Activated naive CD4-positive, alpha-beta T cell treated with anti-CD3 and anti-CD28 coated beads, Interleukin-2, amount 50 U/mL, for 16 hours (primary cell): ENCODE measurements around the gene GABRB1.
A peak's percentile ranks its signal among the peaks of the same experiment; 100 is the strongest.

Experiments
- DNase-seq: peaks from one replicate; pipeline ENCODE4 v3.0.0-alpha.2; 2020

GABRB1 gene

DNA sequence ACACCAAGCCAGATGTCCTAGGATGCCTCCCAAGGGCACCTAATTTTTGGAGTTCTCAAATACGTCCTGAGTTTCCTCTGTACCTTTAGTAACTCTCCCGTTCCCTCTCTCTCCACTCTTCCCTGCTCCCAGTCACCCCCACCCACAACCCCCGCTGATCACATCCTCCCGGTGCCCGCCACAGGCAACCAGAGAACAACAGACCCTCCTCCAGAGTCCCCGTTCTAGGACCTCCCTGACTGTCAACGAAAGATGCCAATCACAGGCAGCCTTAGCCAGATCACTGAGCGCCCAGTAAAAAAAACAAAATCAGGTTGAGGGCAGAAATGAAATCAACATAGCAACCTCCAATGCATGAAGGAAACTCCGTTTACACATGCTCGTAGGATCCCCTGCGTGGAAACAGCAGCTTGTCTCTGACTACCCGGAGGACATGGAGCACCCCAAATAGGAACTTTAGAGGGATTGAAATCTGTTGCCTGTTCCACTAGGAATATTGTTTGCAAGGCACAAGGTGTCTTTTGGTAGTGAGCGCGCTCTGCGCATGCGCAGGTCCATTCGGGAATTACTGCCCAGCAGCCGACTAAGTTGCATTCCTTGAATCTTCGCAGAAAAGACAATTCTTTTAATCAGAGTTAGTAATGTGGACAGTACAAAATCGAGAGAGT lies at the start of gene GABRB1:
Gene GABRB1 (plus strand): TSS at position 557 of the 668 bp plus-strand sequence.
- peak; percentile 13 for DNase-seq

DNA sequence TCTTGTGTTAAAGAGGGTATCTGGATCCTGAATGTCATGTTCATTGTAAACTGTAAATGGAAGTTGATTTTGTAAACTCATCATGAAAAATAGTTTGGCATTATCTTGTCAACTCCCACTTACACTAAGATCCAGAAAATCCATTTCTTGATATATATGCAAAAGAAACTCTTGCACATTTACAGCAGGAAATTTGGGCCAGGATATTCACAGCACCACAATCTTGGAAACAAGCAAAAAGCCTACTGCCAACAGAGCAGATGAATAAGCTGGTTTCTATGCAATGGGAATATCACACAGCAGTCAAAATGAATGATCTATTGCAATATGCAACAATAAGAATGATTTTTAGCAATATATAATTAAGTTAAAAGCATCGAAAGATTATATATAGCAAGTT lies 46.6 kb upstream of the GABRB1 start:
- DNase-seq = no peak

DNA sequence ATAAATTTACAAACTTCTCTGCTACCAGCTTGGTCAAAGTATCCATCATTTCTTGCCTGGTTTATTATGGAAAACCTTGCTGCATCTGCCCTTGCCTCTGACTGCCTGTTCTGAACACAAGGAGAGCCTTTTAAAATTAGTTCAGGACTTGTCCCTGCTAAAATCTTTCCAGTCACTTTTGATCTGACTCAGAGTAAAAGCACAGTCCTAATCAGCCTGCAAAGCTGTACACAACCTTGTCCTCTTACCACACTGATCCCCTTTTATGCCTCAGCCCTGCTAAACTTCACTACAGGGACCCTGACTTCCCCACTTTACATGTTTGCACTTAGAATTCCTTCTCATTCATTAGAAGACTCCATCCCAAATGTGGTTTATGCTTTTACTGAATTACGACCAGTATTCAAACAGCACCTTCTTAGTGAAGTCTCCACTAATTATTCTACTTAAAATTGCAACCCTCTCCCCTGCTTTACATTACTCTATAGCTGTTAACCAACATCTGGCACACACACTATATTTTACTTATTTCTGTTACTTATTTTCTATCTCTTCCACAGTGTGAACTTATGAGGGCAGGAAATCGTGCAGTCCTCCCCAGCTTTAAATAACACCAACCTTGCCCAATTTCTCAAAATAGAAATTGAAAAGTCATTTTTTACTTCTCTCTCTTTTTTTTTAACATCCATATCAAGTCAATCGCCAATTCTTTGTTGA lies 44.3 kb upstream of the GABRB1 start:
- DNase-seq = no peak

DNA sequence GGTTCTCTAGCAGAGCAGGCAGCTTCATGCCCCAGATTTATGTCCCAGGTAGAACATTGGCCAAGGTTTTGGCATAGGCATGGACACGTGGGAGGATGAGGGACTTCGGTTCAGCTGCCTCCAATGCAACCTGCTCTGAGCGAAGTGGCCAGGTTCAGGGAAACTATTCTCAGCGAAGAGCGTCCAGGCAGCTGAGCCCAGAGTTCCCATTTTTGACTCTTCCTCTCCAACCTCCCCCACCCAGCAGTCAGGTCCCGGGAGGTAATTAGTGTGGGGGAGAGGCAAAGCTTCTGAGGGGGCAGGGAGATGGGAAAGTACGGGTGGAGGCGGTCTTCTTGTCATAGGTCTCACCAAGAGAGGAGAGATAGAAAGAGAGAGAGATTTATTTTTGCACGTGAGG lies 39.0 kb upstream of the GABRB1 start:
- no peak for DNase-seq

DNA sequence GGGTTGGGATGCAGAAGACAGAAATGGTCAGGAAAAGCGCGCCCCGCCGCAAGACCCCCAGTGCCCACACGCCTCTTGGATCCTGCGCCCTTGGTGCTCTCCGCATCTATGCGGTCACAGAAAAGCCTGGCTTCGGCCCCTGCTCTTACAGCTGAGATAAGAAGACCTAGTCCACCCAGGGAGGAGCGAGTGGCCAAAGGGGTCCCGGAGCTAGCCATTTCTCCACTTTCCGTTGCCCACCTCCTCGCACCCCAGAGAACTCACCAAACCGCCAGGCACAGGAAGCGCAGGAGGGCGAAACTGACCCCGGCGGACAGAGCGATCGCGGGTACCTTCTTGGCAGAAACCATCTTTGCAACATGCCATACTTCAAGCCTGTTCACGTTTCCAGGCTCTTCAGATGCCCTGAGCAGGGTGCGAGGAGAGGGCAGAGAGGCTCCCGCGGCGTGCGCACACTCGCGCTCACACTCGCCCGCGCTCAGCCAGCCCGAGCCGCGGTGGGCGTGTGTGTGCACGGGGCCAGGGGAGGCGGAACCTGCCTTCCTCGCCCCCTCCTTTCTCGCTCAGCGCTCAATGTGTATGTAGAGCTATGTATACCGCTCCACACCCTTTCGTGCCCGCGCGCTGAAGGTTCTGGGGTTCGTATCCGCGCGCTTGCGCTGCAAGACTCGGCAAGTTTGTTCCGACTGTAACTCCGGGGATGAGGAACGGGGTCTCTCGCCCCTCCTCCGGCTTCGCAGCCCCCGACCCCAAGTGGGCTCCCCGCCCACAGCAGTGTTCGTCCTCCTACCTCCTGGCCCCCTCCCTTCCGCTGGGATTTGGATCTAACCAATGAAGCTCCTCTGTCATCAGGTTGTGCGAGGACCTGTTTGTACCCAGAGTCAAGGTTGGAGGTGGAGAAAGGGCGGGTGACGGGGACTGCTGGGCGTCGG lies 38.0 kb upstream of the GABRB1 start, which contains the start of gene GABRA4:
Gene GABRA4 (minus strand): TSS at position 507 of the 932 bp plus-strand sequence. CDS start 157 bp downstream, at position 350.
- DNase-seq = no peak

DNA sequence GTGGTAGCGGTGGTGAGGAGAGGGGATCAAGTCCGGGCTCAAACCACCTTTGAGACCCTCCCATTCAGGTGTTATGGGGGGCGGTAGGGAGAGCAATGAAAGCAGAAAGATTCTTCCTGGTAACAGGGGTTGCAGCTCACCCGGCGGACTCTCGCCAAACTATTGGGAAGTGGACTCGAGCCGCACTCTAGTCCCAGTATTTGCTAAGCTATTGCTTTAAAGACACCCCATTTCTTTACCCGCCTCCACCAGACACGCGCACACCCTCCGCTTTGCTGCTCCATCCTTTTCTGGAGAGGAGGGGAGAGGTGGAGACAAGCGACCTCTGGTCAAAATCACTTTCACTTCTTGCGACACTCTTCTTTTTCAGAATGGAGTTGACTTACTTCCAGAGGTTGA lies 37.4 kb upstream of the GABRB1 start:
- no peak for DNase-seq

DNA sequence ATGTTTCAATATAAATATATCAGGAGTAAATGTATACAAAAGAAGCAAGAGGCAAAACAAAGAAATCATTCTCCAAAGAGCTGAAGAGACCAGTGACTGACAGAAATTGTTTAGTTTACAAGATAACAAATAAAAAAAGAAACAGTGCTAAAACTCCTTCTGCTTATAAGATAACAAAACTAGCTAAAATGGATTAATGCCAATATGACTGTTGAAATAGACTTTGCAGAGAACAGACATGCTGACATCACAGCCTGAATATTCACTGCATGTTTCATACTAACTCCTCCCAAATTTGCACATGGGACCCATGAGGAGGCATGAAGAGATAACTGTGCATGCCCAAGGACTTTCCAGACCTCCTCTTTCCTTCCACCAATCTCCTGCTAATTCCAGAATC lies 31.8 kb upstream of the GABRB1 start:
- no peak for DNase-seq

DNA sequence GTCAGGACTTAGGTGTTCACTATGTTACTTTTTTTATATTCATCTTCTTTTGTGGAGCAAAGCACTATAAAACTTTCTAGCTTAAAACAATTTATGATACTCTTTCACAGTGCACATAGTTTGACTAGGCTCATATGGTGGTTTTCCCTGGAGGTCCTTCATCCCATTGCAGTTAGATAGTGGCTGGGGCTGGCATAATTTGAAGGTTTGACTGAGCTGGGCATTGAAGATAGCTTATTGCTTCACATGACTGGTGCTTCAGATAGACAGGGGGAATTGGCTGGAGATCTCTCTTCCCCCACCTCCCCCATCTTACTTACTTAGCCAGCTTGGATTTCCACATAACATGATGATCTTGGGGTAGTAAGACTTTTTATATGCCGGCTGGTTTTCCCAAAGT lies 31.0 kb upstream of the GABRB1 start:
- DNase-seq = no peak

DNA sequence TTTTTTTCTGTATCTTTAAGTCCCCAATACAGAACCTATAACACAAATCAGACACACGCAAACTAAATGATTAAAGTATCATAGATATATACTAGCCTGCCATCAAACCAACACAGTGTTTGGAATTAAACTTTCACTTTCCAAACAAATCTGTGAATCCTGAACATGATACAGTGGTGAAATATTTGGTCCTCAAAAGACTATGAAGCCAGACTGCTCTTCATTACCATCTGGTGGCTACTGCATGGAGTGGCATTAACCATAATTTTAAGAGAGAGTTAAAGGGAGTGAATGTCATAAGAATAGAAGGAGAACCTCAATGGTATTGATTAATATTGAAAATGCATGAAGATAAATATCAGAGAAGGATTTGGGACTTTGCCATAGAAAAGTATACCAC lies 28.8 kb upstream of the GABRB1 start:
- no peak for DNase-seq

DNA sequence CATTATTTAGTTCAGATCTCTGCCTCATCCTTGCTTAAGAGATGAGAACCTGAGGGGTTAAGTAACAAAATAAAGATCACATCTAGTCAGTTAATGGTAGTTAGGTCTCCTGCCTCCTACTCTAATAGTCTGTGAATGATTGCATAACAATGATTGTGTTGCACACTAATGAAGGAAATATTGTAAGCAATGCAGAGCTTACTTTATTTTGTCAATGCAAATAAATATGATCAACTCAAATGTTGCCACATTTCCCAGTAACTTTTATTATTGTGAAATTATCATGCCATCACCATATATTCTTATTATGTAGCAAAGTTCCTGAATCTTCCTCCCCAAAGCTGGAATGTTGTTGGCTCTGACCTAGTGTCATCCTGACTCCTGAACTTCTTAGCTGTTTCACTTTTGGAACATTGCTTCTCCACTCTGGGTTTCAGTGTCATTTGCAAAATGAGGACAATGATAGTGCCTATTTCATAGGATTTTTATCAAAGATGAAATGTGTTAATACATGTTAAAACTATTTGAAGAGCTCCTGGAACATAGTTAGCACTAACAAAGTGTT lies 20.9 kb upstream of the GABRB1 start:
- no peak for DNase-seq

DNA sequence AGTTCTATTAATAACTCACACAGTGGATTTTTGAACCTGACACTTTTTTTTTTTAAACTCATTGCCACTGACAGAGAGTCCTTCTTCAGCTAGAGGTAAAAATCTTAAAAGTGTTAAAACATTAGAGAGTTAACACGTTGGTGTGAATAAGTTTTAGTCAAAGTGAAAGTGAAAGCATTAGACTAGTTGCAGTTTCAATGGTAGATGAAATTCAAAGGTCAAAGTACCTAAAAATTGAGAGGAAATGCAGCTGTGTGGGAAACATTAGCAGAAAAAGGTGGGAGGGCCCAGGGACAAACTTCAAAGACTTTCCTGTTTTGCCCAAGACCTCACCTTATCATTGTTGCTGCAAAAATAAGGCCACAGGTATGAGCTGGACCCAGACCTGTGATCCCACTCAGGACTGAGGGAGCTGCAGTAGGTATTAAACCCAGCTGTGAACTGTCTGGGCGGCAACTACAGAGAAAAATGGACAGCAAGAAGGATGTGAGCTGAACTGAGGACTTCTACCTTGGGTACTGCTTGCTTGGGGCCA lies 20.4 kb upstream of the GABRB1 start:
- no peak for DNase-seq

DNA sequence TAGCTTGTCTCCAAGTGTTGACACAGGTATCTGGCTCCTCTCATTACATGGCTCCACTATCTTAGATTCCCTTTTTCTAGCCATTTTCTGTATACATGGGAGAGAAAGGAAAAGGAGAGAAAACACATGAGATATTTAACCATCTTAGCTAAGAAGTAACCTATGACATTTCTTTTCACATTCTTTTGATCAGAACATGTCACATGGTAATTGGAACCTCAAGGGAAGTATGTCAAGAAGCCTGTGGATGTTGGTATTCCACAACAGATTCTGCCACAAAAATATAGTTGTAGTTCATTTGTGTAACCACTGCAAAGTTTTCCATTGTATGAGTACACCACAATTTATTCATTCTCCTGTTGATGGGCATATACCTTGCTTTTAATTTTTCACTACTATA lies 18.7 kb upstream of the GABRB1 start:
- DNase-seq = no peak

DNA sequence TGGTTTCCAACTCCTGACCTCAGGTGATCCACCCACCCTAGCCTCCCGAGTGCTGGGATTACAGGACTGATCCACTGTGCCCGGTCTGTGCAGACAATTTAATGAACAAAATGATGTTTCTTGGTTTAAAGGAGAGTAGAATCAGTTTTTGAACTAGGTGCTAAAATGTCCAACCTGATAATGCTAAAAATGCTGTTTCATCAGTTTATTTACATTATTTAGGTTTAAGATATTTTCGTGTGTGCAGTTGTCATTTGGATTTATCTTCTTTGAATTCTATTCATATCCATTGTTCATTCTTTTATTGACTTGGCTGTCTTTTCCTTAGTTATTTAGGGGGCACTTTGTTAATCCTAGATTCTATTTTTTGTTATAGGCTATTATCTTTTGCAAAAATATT lies 18.0 kb upstream of the GABRB1 start:
- DNase-seq = no peak

DNA sequence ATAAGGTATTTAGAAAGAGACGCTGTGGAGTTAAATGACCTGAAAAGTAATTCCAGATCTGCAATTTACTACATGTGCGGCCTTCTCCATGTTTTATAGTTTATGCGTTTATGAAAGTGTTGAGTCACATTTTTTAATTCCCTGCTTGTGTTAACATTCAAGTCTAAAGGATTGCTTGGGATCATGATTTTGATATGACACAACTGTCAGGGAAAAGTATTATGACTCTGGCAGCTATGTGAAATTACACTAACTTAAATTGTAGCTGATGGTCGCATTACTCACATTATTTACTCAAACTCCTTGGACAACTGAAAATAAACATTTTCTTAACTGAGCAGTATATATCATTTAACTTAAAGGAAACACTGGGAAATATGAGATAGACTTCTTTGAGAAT lies 14.3 kb upstream of the GABRB1 start:
- DNase-seq = no peak

DNA sequence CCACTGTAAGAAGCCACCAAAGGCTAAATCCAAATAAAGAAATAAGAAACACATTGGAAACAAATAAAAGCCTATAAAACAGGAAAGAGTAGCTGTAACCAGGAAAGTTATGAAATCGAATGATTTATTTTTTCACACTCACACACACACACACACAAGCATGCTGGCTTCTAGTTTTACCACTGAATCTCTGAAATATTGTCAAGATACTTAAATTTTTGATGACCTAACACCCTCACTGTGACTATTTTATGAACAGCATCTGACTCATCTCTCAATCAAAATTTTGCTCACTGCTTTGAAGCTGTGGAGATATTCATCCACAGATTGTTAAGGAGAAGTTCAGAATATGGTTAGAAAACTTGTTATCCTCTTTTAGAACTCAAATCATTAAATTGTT lies 13.9 kb upstream of the GABRB1 start:
- DNase-seq = no peak

DNA sequence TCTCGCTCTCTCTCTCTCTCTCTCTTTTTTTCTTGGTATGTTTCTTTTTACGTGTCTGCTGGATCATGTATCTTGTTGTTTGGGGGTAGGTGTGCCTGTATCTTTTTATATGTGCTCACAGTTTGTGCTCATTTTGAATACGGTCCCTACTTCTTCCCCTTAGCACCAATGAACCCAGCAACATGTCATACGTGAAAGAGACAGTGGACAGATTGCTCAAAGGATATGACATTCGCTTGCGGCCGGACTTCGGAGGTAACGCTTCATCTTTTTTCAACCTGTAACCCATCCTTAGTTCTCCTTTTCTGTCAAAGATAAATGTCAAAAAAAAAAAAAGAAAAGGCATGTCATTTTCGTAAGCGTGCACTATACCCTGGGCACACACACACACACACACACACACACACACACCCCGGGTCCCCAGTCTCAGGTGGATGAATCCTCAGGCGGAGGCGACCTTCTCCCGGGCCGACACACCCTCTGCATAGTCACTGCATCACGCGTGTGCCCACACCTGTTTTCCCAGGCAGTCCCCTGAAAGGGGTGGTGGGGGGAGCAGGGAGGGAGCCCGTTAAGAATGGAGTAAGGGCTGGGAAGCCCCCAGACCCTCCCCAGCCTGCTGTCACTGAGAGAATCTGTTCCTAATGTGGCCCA lies 511 bp downstream of the GABRB1 start:
- DNase-seq = no peak

DNA sequence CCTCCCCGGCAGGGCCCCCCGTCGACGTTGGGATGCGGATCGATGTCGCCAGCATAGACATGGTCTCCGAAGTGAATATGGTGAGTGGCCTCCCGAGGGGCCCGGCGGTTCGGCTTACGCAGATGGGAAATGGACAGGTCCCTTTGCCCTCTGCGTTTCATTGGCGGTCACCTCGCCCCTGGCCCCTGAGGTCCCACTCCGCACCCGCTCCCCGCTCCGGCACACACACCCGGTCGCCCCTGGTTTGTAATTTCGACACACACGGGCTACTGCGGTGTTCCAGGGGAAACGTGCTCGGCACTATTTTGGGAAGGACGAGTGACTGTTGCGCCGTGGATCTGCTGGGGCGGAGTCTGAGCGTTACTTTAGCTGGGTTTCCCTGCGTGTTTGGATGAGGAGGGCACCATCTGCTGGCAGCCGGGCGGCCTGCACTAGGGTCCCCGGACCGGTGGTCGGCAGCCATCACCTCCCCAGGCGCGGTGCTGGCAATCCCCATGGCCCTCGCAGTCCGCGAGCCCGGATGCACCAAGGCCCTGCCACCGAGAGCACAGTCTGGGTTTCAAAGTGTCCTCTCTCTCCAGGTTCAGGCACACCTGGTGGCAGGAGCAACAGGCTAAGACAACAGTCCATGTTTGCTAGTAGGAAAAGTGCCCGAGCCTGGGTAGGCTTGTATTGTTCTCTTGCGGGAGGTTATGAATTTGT lies 1.2 kb downstream of the GABRB1 start:
- peak; percentile 26 for DNase-seq

DNA sequence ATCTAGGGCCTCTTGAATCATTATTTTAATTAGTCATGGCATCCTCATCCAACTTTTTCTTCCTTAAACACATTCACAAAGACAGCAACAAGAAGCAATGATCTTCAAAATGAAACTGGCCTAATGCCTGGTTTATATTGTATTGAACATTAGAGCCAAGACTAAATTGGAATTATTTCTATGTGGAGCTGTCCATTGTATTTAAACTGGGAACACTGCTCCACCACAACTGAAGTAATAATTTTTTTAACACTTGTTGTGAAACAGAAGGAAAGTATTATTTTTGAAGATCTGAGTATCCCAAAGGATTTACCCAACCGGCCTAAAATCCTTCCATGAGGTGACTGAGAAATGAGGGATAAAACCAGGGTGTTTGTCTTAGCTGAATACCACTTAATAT lies 6.9 kb downstream of the GABRB1 start:
- no peak for DNase-seq

DNA sequence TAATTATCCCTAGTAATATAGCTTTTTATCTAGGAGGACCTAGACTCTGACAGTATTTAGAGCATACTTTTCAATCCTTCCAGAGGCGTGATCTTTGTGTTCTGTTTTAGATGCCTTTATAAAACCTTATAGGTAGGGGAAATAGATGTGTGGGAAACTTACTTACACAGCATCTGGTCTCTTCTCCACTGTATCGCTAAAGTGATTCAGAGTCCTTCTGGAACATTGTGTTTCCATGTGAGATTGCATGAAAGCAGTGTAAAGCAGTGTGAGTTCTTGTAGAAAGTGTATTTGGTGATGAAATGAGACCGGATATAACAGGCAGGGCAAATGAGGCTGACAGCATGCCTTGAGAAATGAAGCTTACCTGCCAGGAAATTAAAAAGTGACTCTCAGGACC lies 9.5 kb downstream of the GABRB1 start:
- DNase-seq = no peak

DNA sequence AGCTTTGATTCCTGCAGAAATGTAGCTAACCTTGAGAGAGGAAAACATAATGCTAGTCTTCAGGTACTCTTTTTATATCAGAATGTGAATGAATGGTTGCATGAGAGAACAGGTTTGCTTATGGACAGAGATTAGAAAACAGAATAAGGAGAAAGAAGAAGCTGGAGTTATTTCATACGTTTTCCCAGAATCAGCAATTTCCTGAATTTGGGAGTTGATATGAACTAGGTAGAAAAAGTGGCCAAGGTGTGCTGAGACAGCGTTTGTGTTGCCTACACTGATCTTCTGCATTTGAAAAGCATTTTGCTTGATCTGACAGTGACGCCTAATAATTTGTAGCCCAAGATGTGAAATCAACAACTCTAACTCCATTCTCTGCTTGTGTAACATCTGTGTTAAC lies 12.5 kb downstream of the GABRB1 start:
- no peak for DNase-seq

DNA sequence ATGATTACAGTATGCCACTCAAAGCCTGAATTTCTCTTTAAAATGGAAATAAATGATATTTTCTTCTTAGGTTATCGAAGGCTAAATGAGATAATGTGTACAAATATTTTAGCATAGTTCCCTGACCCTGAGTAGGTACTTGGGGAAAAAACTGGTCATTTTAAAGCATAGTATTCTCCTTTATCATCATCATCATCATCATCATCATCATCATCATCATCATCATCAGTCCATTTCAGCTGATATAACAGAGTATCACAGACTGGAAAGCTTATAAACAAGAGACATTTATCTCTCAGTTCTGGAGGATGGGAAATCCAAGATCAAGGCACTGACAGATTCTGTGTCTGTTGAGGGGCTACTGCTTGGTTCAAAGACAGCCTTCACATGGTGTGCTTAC lies 13.9 kb downstream of the GABRB1 start:
- DNase-seq = no peak

DNA sequence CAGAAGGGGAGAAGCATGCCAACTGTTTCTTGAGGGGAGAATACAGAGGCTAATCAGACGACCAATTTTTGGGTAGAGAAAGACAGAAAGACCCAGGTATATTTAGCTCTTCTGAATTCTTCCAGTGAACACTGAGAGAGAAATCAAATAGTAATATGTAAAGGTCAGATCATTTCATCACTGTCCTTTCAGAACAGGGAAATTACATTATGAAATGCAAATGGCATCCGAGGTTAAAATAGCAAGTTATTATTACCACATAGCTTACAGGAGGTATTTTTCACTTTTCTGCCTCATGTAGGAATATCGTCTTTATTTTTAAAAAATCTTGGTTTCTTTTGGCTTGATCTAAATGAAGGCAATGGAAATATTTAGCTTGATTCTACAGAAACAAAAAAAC lies 18.0 kb downstream of the GABRB1 start:
- DNase-seq = no peak
